Activated CD4-positive, alpha-beta T cell treated with anti-CD3 and anti-CD28 coated beads for 48 hours (primary cell): ENCODE results near the gene CARM1.
"Not testable (repeated sequence)": the region's sequence is repeated elsewhere in the genome, so short reads cannot be mapped to it uniquely, and the experiment has no call there.

Experiments used
- DNase-seq: peaks from one replicate; pipeline ENCODE4 v3.0.0-alpha.2; 2020

Gene CARM1

GRCh38 chr19:10876459-10877240, 5.3 kb downstream of the CARM1 start:
- DNase-seq = no peak

GRCh38 chr19:10877608-10878007, 6.3 kb downstream of the CARM1 start:
- not testable (repeated sequence) for DNase-seq

GRCh38 chr19:10878253-10878652, 6.9 kb downstream of the CARM1 start:
- no peak for DNase-seq

DNA sequence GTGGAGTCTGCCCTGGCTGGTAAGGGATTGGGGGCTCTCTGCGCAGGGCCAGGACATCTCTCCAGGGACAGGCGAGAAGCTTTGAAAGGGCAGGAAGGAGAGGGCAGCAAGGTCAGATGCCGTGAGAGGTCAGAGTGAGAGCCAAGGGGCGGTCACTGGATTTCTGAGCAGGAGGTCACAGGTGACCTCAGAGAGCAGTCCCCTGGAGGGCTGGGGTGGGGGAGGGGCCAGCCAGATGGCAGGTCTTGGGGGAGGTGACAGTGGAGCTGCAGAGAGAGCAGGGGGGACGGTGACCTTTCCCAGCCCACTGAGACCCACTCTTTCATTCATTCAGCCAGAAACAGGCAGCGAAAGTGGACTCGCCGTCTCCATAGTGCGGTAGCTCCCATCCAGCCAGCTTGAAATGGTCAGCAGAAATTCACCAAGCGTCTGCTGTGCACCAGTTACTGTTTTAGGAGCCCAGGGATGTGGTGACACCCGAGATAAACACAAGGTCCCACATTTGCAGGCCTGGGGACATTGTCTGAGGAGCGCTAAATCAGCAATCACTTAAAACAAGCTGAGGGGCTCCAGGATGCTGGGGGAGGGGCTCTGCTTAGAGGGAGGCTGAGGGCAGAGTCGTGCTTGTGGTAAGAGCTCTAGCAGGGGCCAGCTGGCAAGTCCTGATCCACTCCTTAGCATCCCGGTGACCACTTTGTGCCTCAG, 10.2 kb downstream of the CARM1 start:
- DNase-seq = no peak

DNA sequence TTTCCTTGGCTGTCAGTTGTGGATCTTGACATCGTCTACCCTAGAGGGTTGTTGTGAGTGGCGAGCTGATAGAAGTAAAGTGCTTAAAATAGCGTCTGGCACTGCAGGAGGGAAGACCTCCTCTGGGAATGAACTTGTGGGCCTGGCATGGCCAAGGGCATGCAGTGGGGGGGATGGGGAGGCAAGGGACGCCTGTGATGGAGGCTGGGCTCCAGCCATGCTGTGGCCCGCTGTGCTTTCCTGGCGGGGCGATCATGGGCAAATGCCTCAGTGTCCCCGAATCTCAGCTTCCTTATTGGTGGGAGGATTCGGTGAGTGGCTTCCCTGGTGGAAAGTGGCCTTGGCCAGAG, 10.7 kb downstream of the CARM1 start:
- DNase-seq = no peak

- DNase-seq = no peak
Observed at GRCh38 chr19:10884274-10884673, 12.9 kb downstream of the CARM1 start.

GRCh38 chr19:10885201-10886169, 14.1 kb downstream of the CARM1 start:
- DNase-seq = no peak

DNA sequence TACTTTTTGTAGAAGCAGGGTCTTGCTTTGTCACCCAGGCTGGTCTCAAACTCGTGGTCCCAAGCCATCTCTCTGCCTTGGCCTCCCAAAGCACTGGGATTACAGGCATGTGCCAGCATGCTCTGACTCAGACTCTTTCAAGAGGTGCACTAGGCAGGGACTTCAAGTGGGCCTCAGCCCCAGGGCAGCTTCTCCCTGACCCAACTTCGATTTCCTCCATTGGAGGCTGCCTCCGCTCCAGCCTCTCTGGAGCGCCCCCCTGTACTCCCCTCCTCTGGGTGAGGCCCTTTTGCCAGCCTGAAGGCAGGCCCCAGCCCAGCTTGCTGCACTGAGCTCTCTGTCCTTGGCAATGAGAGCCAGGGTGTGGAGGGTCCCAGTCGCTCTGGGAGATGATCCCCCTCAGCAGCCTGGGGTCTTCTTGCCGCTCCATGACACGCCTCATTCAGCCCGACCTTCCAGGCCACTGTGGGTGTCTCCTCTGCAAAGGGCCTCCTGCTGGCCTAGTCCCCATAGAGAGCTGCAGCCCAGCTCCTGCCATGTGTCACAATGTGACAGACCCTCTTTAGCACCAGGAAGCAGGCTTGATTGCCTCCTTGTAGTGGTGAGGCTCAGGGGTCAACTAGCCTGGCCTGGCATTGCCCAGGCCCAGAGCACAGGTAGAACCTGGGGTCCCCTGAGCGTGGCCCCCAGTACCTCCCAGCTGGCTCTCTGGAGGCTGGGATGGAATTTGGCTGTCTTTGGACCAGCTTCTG, 16.4 kb downstream of the CARM1 start:
- DNase-seq = no peak

- no peak for DNase-seq
Observed at GRCh38 chr19:10888421-10888866, 17.1 kb downstream of the CARM1 start.

DNA sequence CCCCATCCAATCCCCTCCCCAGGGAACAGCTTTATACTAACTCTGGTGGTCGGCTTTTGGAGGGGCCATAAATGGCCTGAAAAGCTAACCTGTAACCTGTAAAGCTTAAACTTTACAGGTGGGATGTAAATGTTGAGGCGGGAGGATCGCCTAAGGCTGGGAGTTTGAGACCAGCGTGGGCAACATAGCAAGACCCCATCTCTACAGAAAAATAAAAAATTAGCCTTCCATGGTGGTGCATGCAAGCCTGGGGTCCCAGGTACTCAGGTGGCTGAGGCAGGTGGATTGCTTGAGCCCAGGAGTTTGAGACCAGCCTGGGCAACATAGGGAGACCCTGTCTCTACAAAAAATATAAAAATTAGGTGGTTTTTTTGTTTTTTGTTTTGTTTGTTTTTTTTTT, 18.5 kb downstream of the CARM1 start:
- no peak for DNase-seq

- no peak for DNase-seq
Observed at GRCh38 chr19:10891405-10892086, 20.2 kb downstream of the CARM1 start.

GRCh38 chr19:10892256-10892655, 20.9 kb downstream of the CARM1 start:
- no peak for DNase-seq

GRCh38 chr19:10894911-10895213, 23.5 kb downstream of the CARM1 start:
- DNase-seq = no peak

GRCh38 chr19:10895363-10895762, 24.0 kb downstream of the CARM1 start:
- no peak for DNase-seq

DNA sequence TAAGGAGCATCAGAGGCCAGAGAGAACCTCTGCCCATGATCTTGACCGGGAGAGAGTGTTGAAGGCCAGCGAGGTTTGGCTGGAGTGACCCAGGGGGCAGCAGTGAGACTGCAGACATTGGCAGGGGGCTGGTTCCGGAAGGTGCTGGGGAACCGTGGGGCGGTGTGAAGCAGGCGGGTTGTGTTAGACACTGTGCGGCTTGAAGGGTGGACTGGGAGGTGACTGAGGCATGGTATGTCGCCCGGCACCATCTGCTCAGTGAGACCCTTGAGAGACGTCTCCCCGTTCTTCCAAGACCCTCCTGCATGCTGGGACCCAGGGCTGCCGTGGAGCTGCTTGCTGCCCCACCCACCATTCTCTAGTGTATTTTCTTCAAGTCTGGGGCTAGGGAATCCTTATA, 24.6 kb downstream of the CARM1 start:
- DNase-seq = no peak

GRCh38 chr19:10896851-10897526, 25.6 kb downstream of the CARM1 start:
- DNase-seq = no peak

GRCh38 chr19:10898633-10899032, 27.3 kb downstream of the CARM1 start:
- DNase-seq = no peak

DNA sequence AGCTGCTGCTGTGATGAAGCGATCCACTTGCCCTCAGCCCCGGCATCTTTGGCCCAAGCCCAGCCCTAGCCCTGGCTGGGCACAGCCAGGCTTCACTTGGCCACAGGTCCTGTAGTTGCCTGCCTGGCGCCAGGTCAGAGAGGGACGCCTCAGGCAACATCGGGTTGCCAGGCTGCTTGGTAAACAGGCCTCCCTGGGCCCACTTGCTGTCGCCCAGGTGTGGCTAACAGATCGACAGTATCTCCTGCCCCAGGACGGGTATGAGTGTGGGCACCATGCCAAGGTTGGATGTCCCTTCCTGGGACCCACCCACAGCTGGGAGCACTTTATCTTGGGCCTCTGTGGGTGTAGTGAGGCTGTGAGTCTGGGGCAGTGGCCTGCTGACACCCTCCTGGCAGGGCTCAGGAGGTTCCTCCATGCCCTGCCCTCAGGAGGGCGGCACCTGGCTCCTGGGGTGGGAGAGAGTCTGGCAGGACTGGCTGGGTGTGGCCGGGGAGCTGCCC, 27.8 kb downstream of the CARM1 start:
- DNase-seq = no peak

DNA sequence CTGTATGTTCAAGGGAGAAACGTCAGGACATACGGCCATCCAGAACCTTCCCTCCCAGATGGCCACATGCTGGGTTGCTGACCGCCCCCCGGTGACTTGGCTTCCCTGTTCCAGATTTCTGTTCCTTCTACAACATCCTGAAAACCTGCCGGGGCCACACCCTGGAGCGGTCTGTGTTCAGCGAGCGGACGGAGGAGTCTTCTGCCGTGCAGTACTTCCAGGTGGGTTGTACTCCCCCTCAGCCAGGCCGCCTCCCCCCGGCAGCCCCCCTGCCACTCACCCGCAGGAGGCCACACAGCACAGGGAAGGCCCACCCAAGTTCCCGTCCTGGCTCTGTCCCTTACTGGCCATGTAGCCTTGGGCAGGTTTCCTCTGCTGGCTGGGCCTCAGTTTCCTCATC, 36.6 kb downstream of the CARM1 start:
- no peak for DNase-seq

- DNase-seq = no peak
Observed at GRCh38 chr19:10908380-10908960, 37.1 kb downstream of the CARM1 start.
